Measurements from ENCODE around the gene LCE3C. TPM values are rescaled to one million over a fixed set of nuclear protein-coding genes. Genes with fewer than 3 reads are reported as not detected.

The LCE3C gene
- total and polyA plus RNA-seq, 3 donors from 2014 or later = not detected

- no peak for DNase-seq
- H3K27me3 ChIP-seq = no peaks in the 10 kb centered on the region
- H3K36me3 ChIP-seq (ENCODE audit: low read depth, missing control alignments) = no peaks in the 10 kb centered on the region
- TF ChIP-seq POLR2A (IDR thresholded peaks at IDR 0.05) (no peak), CTCF (IDR thresholded peaks at IDR 0.05) (no peak)
- no peak overlapping the region for H3K4me3 ChIP-seq
- no peaks in the 10 kb centered on the region for H3K4me1 ChIP-seq
- H3K27ac ChIP-seq = no peak overlapping the region
- intact Hi-C loops (cut with DNase I; ENCODE audit: low total_unique reads) = no loop called here
- H3K9me3 ChIP-seq = no peaks in the 10 kb centered on the region
- WGBS, 2 donors = 63 to 80% methylated on average over 1 of the region's 1 CpG
Measured at GRCh38 chr1:152626744-152627143, 26.7 kb downstream of the LCE3C start.

GRCh38 chr1:152630596-152630995, 30.6 kb downstream of the LCE3C start:
- 93 to 94% methylated on average over 3 of the region's 3 CpGs for WGBS, 2 donors
- no peaks in the 10 kb centered on the region for H3K36me3 ChIP-seq (ENCODE audit: low read depth, missing control alignments)
- no peaks in the 10 kb centered on the region for H3K4me1 ChIP-seq
- H3K27ac ChIP-seq = no peak overlapping the region
- DNase-seq = no peak
- no peaks in the 10 kb centered on the region for H3K27me3 ChIP-seq
- no peak overlapping the region for H3K4me3 ChIP-seq
- no peaks in the 10 kb centered on the region for H3K9me3 ChIP-seq
- intact Hi-C loops (cut with DNase I; ENCODE audit: low total_unique reads) = no loop called here
- no peak for TF ChIP-seq POLR2A (IDR thresholded peaks at IDR 0.05)
- TF ChIP-seq CTCF (IDR thresholded peaks at IDR 0.05) = no peak

- H3K27ac ChIP-seq = no peak overlapping the region
- WGBS, 2 donors = 74 to 100% methylated on average over 1 of the region's 1 CpG
- H3K36me3 ChIP-seq (ENCODE audit: low read depth, missing control alignments) = no peaks in the 10 kb centered on the region
- no peaks in the 10 kb centered on the region for H3K4me1 ChIP-seq
- no peak for TF ChIP-seq POLR2A (IDR thresholded peaks at IDR 0.05)
- TF ChIP-seq CTCF (IDR thresholded peaks at IDR 0.05) = no peak
- DNase-seq = no peak
- no peaks in the 10 kb centered on the region for H3K27me3 ChIP-seq
- no peak overlapping the region for H3K4me3 ChIP-seq
- H3K9me3 ChIP-seq = no peaks in the 10 kb centered on the region
- intact Hi-C loops (cut with DNase I; ENCODE audit: low total_unique reads) = no loop called here
Measured at GRCh38 chr1:152640351-152640750, 40.3 kb downstream of the LCE3C start.

- H3K4me1 ChIP-seq = no peaks in the 10 kb centered on the region
- WGBS, 2 donors = 64 to 73% methylated on average over 3 of the region's 3 CpGs
- H3K4me3 ChIP-seq = no peak overlapping the region
- TF ChIP-seq CTCF (IDR thresholded peaks at IDR 0.05) (no peak), POLR2A (IDR thresholded peaks at IDR 0.05) (no peak)
- no peak overlapping the region for H3K27ac ChIP-seq
- DNase-seq = no peak
- intact Hi-C loops (cut with DNase I; ENCODE audit: low total_unique reads) = no loop called here
- no peaks in the 10 kb centered on the region for H3K36me3 ChIP-seq (ENCODE audit: low read depth, missing control alignments)
- no peaks in the 10 kb centered on the region for H3K9me3 ChIP-seq
- no peaks in the 10 kb centered on the region for H3K27me3 ChIP-seq
Measured at GRCh38 chr1:152643945-152644344, 43.9 kb downstream of the LCE3C start.

- H3K4me3 ChIP-seq = no peak overlapping the region
- H3K4me1 ChIP-seq = no peaks in the 10 kb centered on the region
- no peaks in the 10 kb centered on the region for H3K36me3 ChIP-seq (ENCODE audit: low read depth, missing control alignments)
- intact Hi-C loops (cut with DNase I; ENCODE audit: low total_unique reads) = no loop called here
- WGBS, 2 donors = 66 to 74% methylated on average over 3 of the region's 3 CpGs
- no peaks in the 10 kb centered on the region for H3K9me3 ChIP-seq
- TF ChIP-seq CTCF (IDR thresholded peaks at IDR 0.05) (no peak), POLR2A (IDR thresholded peaks at IDR 0.05) (no peak)
- H3K27ac ChIP-seq = no peak overlapping the region
- H3K27me3 ChIP-seq = no peaks in the 10 kb centered on the region
- no peak for DNase-seq
Measured at GRCh38 chr1:152645146-152645545, 45.1 kb downstream of the LCE3C start.

All from testis (tissue), 3 donors.